HG03280 (cell line): ENCODE data around the gene COL5A1.

Experiments used
- ATAC-seq: cut with Tn5 transposase; IDR thresholded peaks from one replicate; pipeline ENCODE4 v1.9.1; 2021; ENCODE audit warnings: mild to moderate bottlenecking, moderate library complexity; ENCODE audit not compliant: unreplicated experiment

Gene COL5A1

GRCh38 chr9:134864821-134865190 is 223.2 kb downstream of the COL5A1 start:
- no peak for ATAC-seq

- no peak for ATAC-seq
These were observed 226.5 kb downstream of the COL5A1 start for GRCh38 chr9:134867917-134868750.

GRCh38 chr9:134868751-134869553 is 227.3 kb downstream of the COL5A1 start:
- ATAC-seq = no peak

GRCh38 chr9:134869554-134870300 is 228.1 kb downstream of the COL5A1 start:
- no peak for ATAC-seq

GRCh38 chr9:134870301-134870694 is 228.7 kb downstream of the COL5A1 start:
- ATAC-seq = no peak

GRCh38 chr9:134870746-134871662 is 229.4 kb downstream of the COL5A1 start:
- no peak for ATAC-seq

- ATAC-seq = no peak
These were observed 230.2 kb downstream of the COL5A1 start for GRCh38 chr9:134871697-134872340.

- no peak for ATAC-seq
These were observed 231.1 kb downstream of the COL5A1 start for GRCh38 chr9:134872482-134873231.

GRCh38 chr9:134875371-134875770 is 233.8 kb downstream of the COL5A1 start:
- no peak for ATAC-seq

GRCh38 chr9:134877541-134877940 is 235.9 kb downstream of the COL5A1 start:
- ATAC-seq = no peak

- ATAC-seq = no peak
These were observed 238.3 kb downstream of the COL5A1 start for GRCh38 chr9:134879664-134880483.

- ATAC-seq = no peak
These were observed 239.1 kb downstream of the COL5A1 start, which contains the start of gene FCN2 for GRCh38 chr9:134880484-134881312. Gene FCN2, plus strand, starts transcription at chr9:134880810. Its CDS starts 12 bp downstream, at chr9:134880822.

- ATAC-seq = no peak
These were observed 239.7 kb downstream of the COL5A1 start for GRCh38 chr9:134881313-134881670.

GRCh38 chr9:134882204-134882785 is 240.7 kb downstream of the COL5A1 start:
- no peak for ATAC-seq

GRCh38 chr9:134883040-134883782 is 241.6 kb downstream of the COL5A1 start:
- no peak for ATAC-seq

- no peak for ATAC-seq
These were observed 242.9 kb downstream of the COL5A1 start for GRCh38 chr9:134884492-134884891.
